Panc1 (cell line): ENCODE results near the gene CD207. TPM values are rescaled to one million over a fixed set of nuclear protein-coding genes. Genes with fewer than 3 reads are reported as not detected.

Experiments
- ATAC-seq: fragments of 200-7000 bp; cut with Tn5 transposase; 2 replicates; pipeline ENCODE4 v1.9.1; 2020; ENCODE audit warnings: mild to moderate bottlenecking, moderate library complexity
- BruUV-seq: library from RNA; stranded (reverse); fragments of 400-500 nt; replicated peaks from 2 replicates; lab custom pipeline; 2021; lab: Mats Ljungman, UMichigan
- CTCF ChIA-PET: fragments of 300-600 bp; sonication (Branson Sonifier 250); formaldehyde crosslinking; loops from one replicate; lab custom pipeline; 2022; ENCODE audit warnings: antibody characterized with exemption; lab: Charles Lee
- POLR2A ChIA-PET: fragments of 300-600 bp; sonication (Branson Sonifier 250); formaldehyde crosslinking; loops from one replicate; lab custom pipeline; 2022; ENCODE audit warnings: antibody characterized with exemption; lab: Charles Lee
- DNase-seq: peaks from one replicate; pipeline ENCODE4 v3.0.0-alpha.2; 2010; ENCODE audit warnings: low read depth, low spot score
- H3K27ac ChIP-seq: 2 replicates; pipeline ENCODE4 v1.5.1; 2011; ENCODE audit warnings: mild to moderate bottlenecking, low read length, inconsistent platforms
- H3K27me3 ChIP-seq: fragments of 200-500 bp; sonication (Bioruptor generic); 2 replicates; pipeline ENCODE4 v1.6.0; 2014; ENCODE audit warnings: low read length, inconsistent platforms; ENCODE audit not compliant: control insufficient read depth, insufficient read depth
- H3K36me3 ChIP-seq: fragments of 200-500 bp; sonication (Bioruptor generic); 2 replicates; pipeline ENCODE4 v1.5.1; 2014; ENCODE audit warnings: inconsistent platforms, mild to moderate bottlenecking, low read length, moderate library complexity; ENCODE audit not compliant: control insufficient read depth, insufficient read depth
- H3K4me1 ChIP-seq: 2 replicates; pipeline ENCODE4 v1.5.1; 2011; ENCODE audit warnings: inconsistent platforms, mild to moderate bottlenecking, low read length, moderate library complexity; ENCODE audit not compliant: control insufficient read depth, insufficient read depth
- H3K4me3 ChIP-seq, 2 experiments: 2 replicates each; pipeline ENCODE4 v1.5.1; 2011 to 2012; ENCODE audit warnings: low read depth in 2 of 2, low read length in 2 of 2, mild to moderate bottlenecking in 2 of 2, inconsistent platforms in 1 of 2, moderate library complexity in 1 of 2
- H3K9me3 ChIP-seq: fragments of 200-500 bp; sonication (Bioruptor generic); 2 replicates; pipeline ENCODE4 v1.5.1; 2014; ENCODE audit warnings: low read depth, mild to moderate bottlenecking, inconsistent platforms, low read length, moderate library complexity; ENCODE audit not compliant: control insufficient read depth, insufficient read depth
- POLR2AphosphoS5 ChIP-seq: IDR thresholded peaks from 2 replicates; pipeline ENCODE4 v1.6.1; 2012; ENCODE audit warnings: mild to moderate bottlenecking, low read depth, low read length, moderate library complexity
- SIN3A ChIP-seq: IDR thresholded peaks from 2 replicates; pipeline ENCODE4 v1.6.1; 2012; ENCODE audit warnings: low read depth, mild to moderate bottlenecking, low read length, moderate library complexity, borderline replicate concordance; ENCODE audit not compliant: insufficient read depth
- TCF7L2 ChIP-seq: IDR thresholded peaks from 2 replicates; pipeline ENCODE4 v1.6.1; 2011; ENCODE audit warnings: mild to moderate bottlenecking, low read depth, low read length, inconsistent platforms
- in situ Hi-C: cut with HindIII; loops from 2 replicates; pipeline ENCODE4 v1.10.0; 2016; ENCODE audit warnings: low sequenced_read_pairs, low pct_unique_long_range_greater_than_20kb
- intact Hi-C: fragments of 100-400 bp; cut with micrococcal nuclease; formaldehyde crosslinking; loops from one replicate; pipeline ENCODE4 v1.10.0; 2022; ENCODE audit not compliant: unreplicated experiment
- total RNA-seq: library from RNA; stranded (reverse); gene quantifications from one replicate; pipeline ENCODE4 v1.2.1, GENCODE V29; 2021; ENCODE audit not compliant: unreplicated experiment
- TF ChIP-seq, protein P1 (sequence below): fragments of 450-650 bp; IDR thresholded peaks from 2 replicates; pipeline ENCODE4 v1.5.1; 2017; ENCODE audit warnings: mild to moderate bottlenecking
- TF ChIP-seq, protein P2 (sequence below), 2 experiments: IDR thresholded peaks; 2 replicates each; pipeline ENCODE4 v1.6.1; 2011 to 2012; ENCODE audit warnings: low read depth in 2 of 2, control low read depth in 1 of 2, low read length in 1 of 2, mild to moderate bottlenecking in 1 of 2, moderate library complexity in 1 of 2; ENCODE audit not compliant: insufficient read depth in 1 of 2

The CD207 gene
- total RNA-seq, 1 experiment from 2014 or later, result not detected

- BruUV-seq, result no TSS peak
- no peak overlapping the region for H3K4me3 ChIP-seq
- H3K36me3 ChIP-seq, result no peaks in the 10 kb centered on the region
- no peak overlapping the region for H3K27ac ChIP-seq
- DNase-seq (no peak), ATAC-seq (no peak)
- no peaks in the 10 kb centered on the region for H3K4me1 ChIP-seq
- H3K27me3 ChIP-seq, result peaks cover 24% of the 10 kb centered on the region
- H3K9me3 ChIP-seq, result no peaks in the 10 kb centered on the region
- CTCF ChIA-PET, result no interaction called here
- TF ChIP-seq SIN3A (no peak), POLR2AphosphoS5 (no peak), TCF7L2 (no peak)
- TF ChIP-seq, protein P1, sequence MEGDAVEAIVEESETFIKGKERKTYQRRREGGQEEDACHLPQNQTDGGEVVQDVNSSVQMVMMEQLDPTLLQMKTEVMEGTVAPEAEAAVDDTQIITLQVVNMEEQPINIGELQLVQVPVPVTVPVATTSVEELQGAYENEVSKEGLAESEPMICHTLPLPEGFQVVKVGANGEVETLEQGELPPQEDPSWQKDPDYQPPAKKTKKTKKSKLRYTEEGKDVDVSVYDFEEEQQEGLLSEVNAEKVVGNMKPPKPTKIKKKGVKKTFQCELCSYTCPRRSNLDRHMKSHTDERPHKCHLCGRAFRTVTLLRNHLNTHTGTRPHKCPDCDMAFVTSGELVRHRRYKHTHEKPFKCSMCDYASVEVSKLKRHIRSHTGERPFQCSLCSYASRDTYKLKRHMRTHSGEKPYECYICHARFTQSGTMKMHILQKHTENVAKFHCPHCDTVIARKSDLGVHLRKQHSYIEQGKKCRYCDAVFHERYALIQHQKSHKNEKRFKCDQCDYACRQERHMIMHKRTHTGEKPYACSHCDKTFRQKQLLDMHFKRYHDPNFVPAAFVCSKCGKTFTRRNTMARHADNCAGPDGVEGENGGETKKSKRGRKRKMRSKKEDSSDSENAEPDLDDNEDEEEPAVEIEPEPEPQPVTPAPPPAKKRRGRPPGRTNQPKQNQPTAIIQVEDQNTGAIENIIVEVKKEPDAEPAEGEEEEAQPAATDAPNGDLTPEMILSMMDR, result no peak
- TF ChIP-seq, protein P2, sequence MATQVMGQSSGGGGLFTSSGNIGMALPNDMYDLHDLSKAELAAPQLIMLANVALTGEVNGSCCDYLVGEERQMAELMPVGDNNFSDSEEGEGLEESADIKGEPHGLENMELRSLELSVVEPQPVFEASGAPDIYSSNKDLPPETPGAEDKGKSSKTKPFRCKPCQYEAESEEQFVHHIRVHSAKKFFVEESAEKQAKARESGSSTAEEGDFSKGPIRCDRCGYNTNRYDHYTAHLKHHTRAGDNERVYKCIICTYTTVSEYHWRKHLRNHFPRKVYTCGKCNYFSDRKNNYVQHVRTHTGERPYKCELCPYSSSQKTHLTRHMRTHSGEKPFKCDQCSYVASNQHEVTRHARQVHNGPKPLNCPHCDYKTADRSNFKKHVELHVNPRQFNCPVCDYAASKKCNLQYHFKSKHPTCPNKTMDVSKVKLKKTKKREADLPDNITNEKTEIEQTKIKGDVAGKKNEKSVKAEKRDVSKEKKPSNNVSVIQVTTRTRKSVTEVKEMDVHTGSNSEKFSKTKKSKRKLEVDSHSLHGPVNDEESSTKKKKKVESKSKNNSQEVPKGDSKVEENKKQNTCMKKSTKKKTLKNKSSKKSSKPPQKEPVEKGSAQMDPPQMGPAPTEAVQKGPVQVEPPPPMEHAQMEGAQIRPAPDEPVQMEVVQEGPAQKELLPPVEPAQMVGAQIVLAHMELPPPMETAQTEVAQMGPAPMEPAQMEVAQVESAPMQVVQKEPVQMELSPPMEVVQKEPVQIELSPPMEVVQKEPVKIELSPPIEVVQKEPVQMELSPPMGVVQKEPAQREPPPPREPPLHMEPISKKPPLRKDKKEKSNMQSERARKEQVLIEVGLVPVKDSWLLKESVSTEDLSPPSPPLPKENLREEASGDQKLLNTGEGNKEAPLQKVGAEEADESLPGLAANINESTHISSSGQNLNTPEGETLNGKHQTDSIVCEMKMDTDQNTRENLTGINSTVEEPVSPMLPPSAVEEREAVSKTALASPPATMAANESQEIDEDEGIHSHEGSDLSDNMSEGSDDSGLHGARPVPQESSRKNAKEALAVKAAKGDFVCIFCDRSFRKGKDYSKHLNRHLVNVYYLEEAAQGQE (IDR thresholded peaks at IDR 0.05; ENCODE audit: insufficient read depth in 1 of 2, low read depth in 2 of 2, low read length in 1 of 2), result no peak
- POLR2A ChIA-PET, result no interaction called here
- in situ Hi-C loops (no loop called here), intact Hi-C loops (no loop called here)
These were observed 39.4 kb downstream of the CD207 start for GRCh38 chr2:70796262-70796661.

DNA sequence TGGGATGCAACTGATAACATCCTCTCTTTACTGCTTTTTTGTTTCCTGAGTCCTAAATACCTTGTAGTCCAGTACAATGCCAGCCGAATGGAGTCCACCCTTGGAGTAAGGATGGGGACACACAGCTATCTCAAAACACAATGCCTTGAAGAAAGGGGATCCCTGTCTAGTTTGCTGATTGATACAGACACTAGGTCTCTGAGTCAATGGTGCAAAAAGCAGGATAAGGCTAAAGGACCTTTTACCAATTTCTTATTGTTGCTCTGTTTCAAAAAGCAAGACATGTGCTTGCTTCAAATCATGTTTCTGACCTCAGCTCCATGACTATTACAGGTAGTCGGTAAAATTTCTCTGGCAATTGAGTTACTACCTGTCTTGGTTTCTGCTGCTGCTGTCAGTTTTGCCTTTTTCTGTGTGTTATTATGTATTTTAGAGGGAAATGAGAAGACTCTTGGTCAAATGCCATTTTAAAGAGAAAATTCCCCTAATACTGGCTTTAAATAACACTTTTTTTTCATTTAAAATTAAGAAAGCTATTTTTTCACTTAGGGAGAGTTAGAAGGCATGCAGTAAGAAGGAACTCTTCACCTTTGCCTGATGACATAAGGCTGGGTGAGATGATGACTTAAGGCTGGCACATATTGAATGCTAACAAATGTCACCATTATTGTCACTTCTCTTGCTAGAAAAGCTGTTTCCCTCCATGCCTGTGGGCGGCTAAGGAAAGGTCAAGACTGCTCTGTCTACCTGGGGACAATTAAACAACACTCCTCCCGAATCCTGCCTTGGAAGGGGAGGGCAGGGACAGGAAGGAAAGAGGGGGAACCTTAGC, 40.2 kb downstream of the CD207 start:
- BruUV-seq, result no TSS peak
- in situ Hi-C loops, result no loop called here

DNA sequence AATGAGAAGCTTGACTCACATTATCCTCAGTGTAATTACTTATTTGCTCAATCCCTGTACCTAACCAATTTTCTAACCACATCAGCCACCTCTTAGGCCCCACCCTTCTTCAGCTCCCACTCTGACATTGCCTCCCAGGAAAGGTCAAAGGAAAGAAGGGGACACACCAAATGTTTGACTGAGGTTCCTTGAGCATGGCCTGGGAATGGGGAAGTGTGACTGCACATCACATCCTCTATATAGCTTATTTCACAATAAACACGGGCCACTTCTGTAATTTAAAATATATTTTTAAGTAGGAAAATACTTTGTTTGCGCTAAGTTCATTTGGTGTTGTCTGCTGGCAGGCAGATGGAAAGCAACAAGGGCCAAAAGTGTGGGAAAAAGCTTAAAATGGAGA, 42.2 kb downstream of the CD207 start:
- no TSS peak for BruUV-seq
- POLR2A ChIA-PET, result no interaction called here
- H3K4me1 ChIP-seq, result no peaks in the 10 kb centered on the region
- CTCF ChIA-PET, result no interaction called here
- DNase-seq, result no peak
- no peak overlapping the region for H3K27ac ChIP-seq
- ATAC-seq, result no peak
- no peak overlapping the region for H3K4me3 ChIP-seq
- TF ChIP-seq SIN3A, result no peak
- TF ChIP-seq POLR2AphosphoS5, result no peak
- H3K9me3 ChIP-seq, result no peaks in the 10 kb centered on the region
- intact Hi-C loops (no loop called here), in situ Hi-C loops (no loop called here)
- no peaks in the 10 kb centered on the region for H3K36me3 ChIP-seq
- peaks cover 31% of the 10 kb centered on the region for H3K27me3 ChIP-seq

More for the DNA sequence above, 40.2 kb downstream of the CD207 start:
- no peaks in the 10 kb centered on the region for H3K36me3 ChIP-seq
- H3K9me3 ChIP-seq, result no peaks in the 10 kb centered on the region
- ATAC-seq (no peak), DNase-seq (no peak)
- H3K27ac ChIP-seq, result no peak overlapping the region
- H3K4me1 ChIP-seq, result no peaks in the 10 kb centered on the region
- intact Hi-C loops, result no loop called here
- no peak for TF ChIP-seq POLR2AphosphoS5
- CTCF ChIA-PET, result no interaction called here
- H3K4me3 ChIP-seq, result no peak overlapping the region
- POLR2A ChIA-PET, result no interaction called here
- peaks cover 24% of the 10 kb centered on the region for H3K27me3 ChIP-seq
